GM12878 (cell line): ENCODE measurements around the gene GMPR2. TPM values are rescaled to one million over a fixed set of nuclear protein-coding genes. Genes with fewer than 3 reads are reported as not detected.

Experiments
- BRCA1 ChIP-seq: IDR thresholded peaks from 2 replicates; pipeline ENCODE4 v1.6.1; 2011; ENCODE audit warnings: low read depth, low read length, improper control_type of control experiment
- CTCF ChIP-seq, 3 experiments: IDR thresholded peaks in 2 of 3; conservative IDR thresholded peaks in 1 of 3; 2 replicates each; pipeline ENCODE4 v1.5.1; 2011; ENCODE audit warnings: low read depth in 3 of 3, low read length in 3 of 3, mild to moderate bottlenecking in 3 of 3, control low read depth in 2 of 3, moderate library complexity in 2 of 3, inconsistent platforms in 1 of 3, mixed read lengths in 1 of 3; ENCODE audit not compliant: control insufficient read depth in 2 of 3, insufficient read depth in 1 of 3; ENCODE audit errors: extremely low read depth in 1 of 3
- GABPA ChIP-seq: IDR thresholded peaks from 2 replicates; pipeline ENCODE4 v1.6.1; 2014; ENCODE audit warnings: antibody characterized with exemption, low read depth, mild to moderate bottlenecking, inconsistent platforms
- KLF5 ChIP-seq: fragments of 450-650 bp; IDR thresholded peaks from 2 replicates; pipeline ENCODE4 v1.6.1; 2014; ENCODE audit warnings: mild to moderate bottlenecking; ENCODE audit not compliant: partially characterized antibody
- MEF2B ChIP-seq: fragments of 450-650 bp; IDR thresholded peaks from 2 replicates; pipeline ENCODE4 v1.6.1; 2018; ENCODE audit warnings: mild to moderate bottlenecking, moderate library complexity; ENCODE audit not compliant: partially characterized antibody, poor library complexity, severe bottlenecking
- MTA2 ChIP-seq: fragments of 450-650 bp; IDR thresholded peaks from 2 replicates; pipeline ENCODE4 v1.6.1; 2016; ENCODE audit warnings: low read depth, mild to moderate bottlenecking, moderate library complexity
- PML ChIP-seq: IDR thresholded peaks from 2 replicates; pipeline ENCODE4 v1.6.1; 2012; ENCODE audit warnings: low read length, inconsistent platforms
- POU2F2 ChIP-seq: IDR thresholded peaks from 3 replicates; pipeline ENCODE4 v1.6.1; 2011; ENCODE audit warnings: low read depth, mild to moderate bottlenecking, low read length, borderline replicate concordance
- RAD51 ChIP-seq: fragments of 450-650 bp; IDR thresholded peaks from 2 replicates; pipeline ENCODE4 v1.6.1; 2016; ENCODE audit warnings: moderate library complexity, mild to moderate bottlenecking, inconsistent platforms
- REST ChIP-seq: IDR thresholded peaks from 2 replicates; pipeline ENCODE4 v1.6.1; 2012; ENCODE audit warnings: mild to moderate bottlenecking, low read depth, low read length
- RUNX3 ChIP-seq: IDR thresholded peaks from 2 replicates; pipeline ENCODE4 v1.6.1; 2012; ENCODE audit warnings: low read length, inconsistent platforms
- SIX5 ChIP-seq: IDR thresholded peaks from 2 replicates; pipeline ENCODE4 v1.6.1; 2011; ENCODE audit warnings: mild to moderate bottlenecking, low read depth, low read length, moderate library complexity; ENCODE audit not compliant: severe bottlenecking
- SMAD5 ChIP-seq: IDR thresholded peaks from 2 replicates; pipeline ENCODE4 v1.6.1; 2016; ENCODE audit warnings: antibody characterized with exemption, low read depth
- SP1 ChIP-seq: IDR thresholded peaks from one replicate; pipeline ENCODE4 v1.6.1; 2011; ENCODE audit warnings: low read depth, low read length
- YY1 ChIP-seq: IDR thresholded peaks from 2 replicates; pipeline ENCODE4 v1.6.1; 2011; ENCODE audit warnings: low read depth, mild to moderate bottlenecking, low read length
- polyA plus RNA-seq, 11 experiments: library from polyadenylated mRNA; depleted of rRNA in 4 of 11; unstranded in 6 of 11; stranded (reverse) in 5 of 11; fragments of >200 nt; fragmentation: Nextera tagmentation in 4 of 11; fragmentation: Illumina TruSeq in 1 of 11; extraction: Ambion mirVana in 4 of 11; extraction: Trizol in 1 of 11; gene quantifications; 1 replicate in 1 of 11; 2 replicates in 10 of 11; pipeline versions ENCODE4 v1.2.1 to v1.2.3, GENCODE V29; 2011 to 2016; ENCODE audit warnings: inconsistent platforms in 2 of 11, missing spikeins in 2 of 11, low read depth in 1 of 11
- total RNA-seq, 4 experiments: library from RNA; depleted of rRNA in 3 of 4; stranded (reverse); fragments of >200 nt in 3 of 4; fragmentation: Illumina TruSeq in 1 of 4; extraction: Trizol in 1 of 4; gene quantifications; 2 replicates each; pipeline versions ENCODE4 v1.2.1 to v1.2.3, GENCODE V29; 2013 to 2021

The GMPR2 gene
- total and polyA plus RNA-seq, 10 of the 15 experiments (the other 5 are each of a cell fraction or from before 2014, with no cell fraction given), result 55.1 to 80.3 (median 61.5) TPM

GRCh38 chr14:24241829-24242443 lies 9.2 kb downstream of the GMPR2 start (continued):
- TF ChIP-seq POU2F2 (no peak), CTCF (IDR thresholded peaks at IDR 0.05 in 2 of 3, conservative IDR thresholded peaks at IDR 0.05 in 1 of 3; ENCODE audit: control insufficient read depth in 2 of 3, extremely low read depth in 1 of 3, insufficient read depth in 1 of 3, low read depth in 3 of 3, low read length in 3 of 3) (peak; percentile 17 to 52 (median 19); a peak in 3 of 6 replicates), KLF5 (no peak), RAD51 (0 out of 2 replicates have a peak, but pooled peaks have one; percentile 13), GABPA (no peak), MEF2B (no peak), BRCA1 (peak; percentile 4; the same call in 1 of the 2 replicates), YY1 (peak; percentile 19; the same call in 1 of the 2 replicates), REST (no peak), PML (no peak), SIX5 (no peak), RUNX3 (no peak; the same call in 1 of the 2 replicates), SP1 (no peak), SMAD5 (no peak), MTA2 (no peak)
- TF ChIP-seq, all 136 proteins: peak for 4
